GM12878 (cell line): ENCODE measurements around the gene LDLRAP1. TPM values are rescaled to one million over a fixed set of nuclear protein-coding genes. Genes with fewer than 3 reads are reported as not detected.

Experiments used
- ATAC-seq: fragments of 200-7000 bp; cut with Tn5 transposase; 3 replicates; pipeline ENCODE4 v1.9.1; 2020; ENCODE audit warnings: mild to moderate bottlenecking, moderate library complexity
- BruUV-seq: library from RNA; stranded (reverse); fragments of 400-500 nt; replicated peaks from 2 replicates; lab custom pipeline; 2021; lab: Mats Ljungman, UMichigan
- CTCF ChIA-PET: fragments of 300-600 bp; sonication (Branson Sonifier 250); formaldehyde crosslinking; extraction: SDS; loops from one replicate; lab custom pipeline; 2021; ENCODE audit warnings: inconsistent platforms; lab: Yijun Ruan, JAX
- POLR2A ChIA-PET: fragments of 350-600 bp; formaldehyde crosslinking; extraction: SDS; loops from one replicate; lab custom pipeline; 2021; ENCODE audit warnings: inconsistent platforms; lab: Charles Lee
- RAD21 ChIA-PET: fragments of 300-600 bp; sonication (Branson Sonifier 250); formaldehyde crosslinking; loops from one replicate; lab custom pipeline; 2023; ENCODE audit warnings: antibody characterized with exemption; ENCODE audit not compliant: unreplicated experiment; lab: Charles Lee
- SMC1A ChIA-PET: fragments of 300-600 bp; sonication (Branson Sonifier 250); formaldehyde crosslinking; loops from one replicate; lab custom pipeline; 2023; ENCODE audit not compliant: unreplicated experiment, uncharacterized antibody; lab: Charles Lee
- DNase-seq: peaks from one replicate; pipeline ENCODE4 v3.0.0-alpha.2; 2011; ENCODE audit warnings: low read depth, low spot score
- FAIRE-seq: peaks from 3 replicates; lab custom pipeline; 2011; peaks lifted over from hg19 to GRCh38; lab: Jason Lieb, UNC
- H2AFZ ChIP-seq: 2 replicates; pipeline ENCODE4 v1.6.0; 2011; ENCODE audit warnings: low read depth, low read length, control low read depth; ENCODE audit not compliant: control insufficient read depth
- H3K27ac ChIP-seq: 2 replicates; pipeline ENCODE4 v1.5.1; 2011; ENCODE audit warnings: control low read depth; ENCODE audit not compliant: control insufficient read depth, insufficient read depth
- H3K27me3 ChIP-seq, 2 experiments: replicated peaks in 1 of 2; 2 replicates each; pipeline versions ENCODE4 v1.6.0 to v1.6.1; 2011; ENCODE audit warnings: low read length in 1 of 2; ENCODE audit not compliant: control insufficient read depth in 2 of 2, insufficient read depth in 2 of 2
- H3K36me3 ChIP-seq, 2 experiments: 2 replicates each; pipeline ENCODE4 v1.5.1; 2011; ENCODE audit warnings: low read length in 1 of 2; ENCODE audit not compliant: control insufficient read depth in 2 of 2, insufficient read depth in 2 of 2
- H3K4me1 ChIP-seq: 2 replicates; pipeline ENCODE4 v1.6.1; 2011; ENCODE audit warnings: mild to moderate bottlenecking, low read length, moderate library complexity, mixed read lengths; ENCODE audit not compliant: control insufficient read depth, insufficient read depth
- H3K4me2 ChIP-seq: 2 replicates; pipeline ENCODE4 v1.6.0; 2011; ENCODE audit warnings: control low read depth; ENCODE audit not compliant: control insufficient read depth, insufficient read depth
- H3K4me3 ChIP-seq: fragments of 200-600 bp; sonication (generic); 2 replicates; pipeline ENCODE4 v1.5.1; 2016
- H3K79me2 ChIP-seq: 2 replicates; pipeline ENCODE4 v1.6.0; 2011; ENCODE audit warnings: low read length; ENCODE audit not compliant: control insufficient read depth, insufficient read depth
- H3K9ac ChIP-seq: 2 replicates; pipeline ENCODE4 v1.8.0; 2011; ENCODE audit warnings: low read length, control low read depth, mixed read lengths; ENCODE audit not compliant: control insufficient read depth, insufficient read depth
- H3K9me3 ChIP-seq: replicated peaks from 3 replicates; pipeline ENCODE4 v1.5.1; 2011; ENCODE audit warnings: mild to moderate bottlenecking, low read length; ENCODE audit not compliant: control insufficient read depth, insufficient read depth
- H4K20me1 ChIP-seq: 2 replicates; pipeline ENCODE4 v1.6.0; 2011; ENCODE audit not compliant: control insufficient read depth, insufficient read depth
- BHLHE40 ChIP-seq, 2 experiments: fragments of 450-650 bp in 1 of 2; IDR thresholded peaks; 2 replicates each; pipeline ENCODE4 v1.6.1; 2011 to 2017; ENCODE audit warnings: low read depth in 2 of 2, borderline replicate concordance in 1 of 2, improper control_type of control experiment in 1 of 2, low read length in 1 of 2, mild to moderate bottlenecking in 1 of 2
- HCFC1 ChIP-seq: fragments of 150-350 bp; IDR thresholded peaks from 2 replicates; pipeline ENCODE4 v1.6.1; 2014; ENCODE audit warnings: low read length
- JUND ChIP-seq: IDR thresholded peaks from 2 replicates; pipeline ENCODE4 v1.6.1; 2012; ENCODE audit warnings: low read depth, mild to moderate bottlenecking, low read length, improper control_type of control experiment, moderate library complexity
- MEF2B ChIP-seq: fragments of 450-650 bp; IDR thresholded peaks from 2 replicates; pipeline ENCODE4 v1.6.1; 2018; ENCODE audit warnings: mild to moderate bottlenecking, moderate library complexity; ENCODE audit not compliant: partially characterized antibody, poor library complexity, severe bottlenecking
- MTA2 ChIP-seq: fragments of 450-650 bp; IDR thresholded peaks from 2 replicates; pipeline ENCODE4 v1.6.1; 2016; ENCODE audit warnings: low read depth, mild to moderate bottlenecking, moderate library complexity
- NBN ChIP-seq: fragments of 450-650 bp; IDR thresholded peaks from 2 replicates; pipeline ENCODE4 v1.6.1; 2016
- SIN3A ChIP-seq: IDR thresholded peaks from 2 replicates; pipeline ENCODE4 v1.6.1; 2012; ENCODE audit warnings: low read depth, low read length, improper control_type of control experiment
- SIX5 ChIP-seq: IDR thresholded peaks from 2 replicates; pipeline ENCODE4 v1.6.1; 2011; ENCODE audit warnings: mild to moderate bottlenecking, low read depth, low read length, moderate library complexity; ENCODE audit not compliant: severe bottlenecking
- TCF7 ChIP-seq: IDR thresholded peaks from 2 replicates; pipeline ENCODE4 v1.6.1; 2014; ENCODE audit warnings: antibody characterized with exemption, borderline replicate concordance
- WGBS: methylation state at CpG from one replicate; pipeline ENCODE4 v1.1.6; 2016; ENCODE audit warnings: low lambda C conversion rate; ENCODE audit not compliant: insufficient replicate concordance, insufficient coverage; ENCODE audit errors: missing lambda C conversion rate; 5-methylcytosine and 5-hydroxymethylcytosine counted together
- in situ Hi-C: fragments of 300-500 bp; cut with MboI; formaldehyde crosslinking; loops from 9 replicates; pipeline ENCODE4 v1.14.3; 2018; ENCODE audit warnings: mixed read lengths
- intact Hi-C: fragments of 100-400 bp; cut with micrococcal nuclease; formaldehyde crosslinking; loops from one replicate; pipeline ENCODE4 v1.14.2; 2022; ENCODE audit not compliant: unreplicated experiment
- polyA plus RNA-seq, 11 experiments: library from polyadenylated mRNA; depleted of rRNA in 4 of 11; unstranded in 6 of 11; stranded (reverse) in 5 of 11; fragments of >200 nt; fragmentation: Nextera tagmentation in 4 of 11; fragmentation: Illumina TruSeq in 1 of 11; extraction: Ambion mirVana in 4 of 11; extraction: Trizol in 1 of 11; gene quantifications; 1 replicate in 1 of 11; 2 replicates in 10 of 11; pipeline versions ENCODE4 v1.2.1 to v1.2.3, GENCODE V29; 2011 to 2016; ENCODE audit warnings: inconsistent platforms in 2 of 11, missing spikeins in 2 of 11, low read depth in 1 of 11
- total RNA-seq, 4 experiments: library from RNA; depleted of rRNA in 3 of 4; stranded (reverse); fragments of >200 nt in 3 of 4; fragmentation: Illumina TruSeq in 1 of 4; extraction: Trizol in 1 of 4; gene quantifications; 2 replicates each; pipeline versions ENCODE4 v1.2.1 to v1.2.3, GENCODE V29; 2013 to 2021
- TF ChIP-seq, protein P1 (sequence below): fragments of 450-650 bp; IDR thresholded peaks from 2 replicates; pipeline ENCODE4 v1.6.1; 2017; ENCODE audit warnings: borderline replicate concordance
- TF ChIP-seq, protein P2 (sequence below): fragments of 450-650 bp; formaldehyde crosslinking; IDR thresholded peaks from 2 replicates; pipeline ENCODE4 v1.5.0; 2022; ENCODE audit warnings: mild to moderate bottlenecking, missing genetic modification characterization
- TF ChIP-seq, protein P3 (sequence below): IDR thresholded peaks from 2 replicates; pipeline ENCODE4 v1.6.1; 2012; ENCODE audit warnings: low read depth, low read length, improper control_type of control experiment
- TF ChIP-seq, protein P4 (sequence below): IDR thresholded peaks from 2 replicates; pipeline ENCODE4 v1.6.1; 2012; ENCODE audit warnings: low read length, inconsistent platforms

Gene LDLRAP1
- total and polyA plus RNA-seq, 10 of the 15 experiments (the other 5 are each of a cell fraction or from before 2014, with no cell fraction given) = 0.43 to 37.6 (median 22.0) TPM

DNA sequence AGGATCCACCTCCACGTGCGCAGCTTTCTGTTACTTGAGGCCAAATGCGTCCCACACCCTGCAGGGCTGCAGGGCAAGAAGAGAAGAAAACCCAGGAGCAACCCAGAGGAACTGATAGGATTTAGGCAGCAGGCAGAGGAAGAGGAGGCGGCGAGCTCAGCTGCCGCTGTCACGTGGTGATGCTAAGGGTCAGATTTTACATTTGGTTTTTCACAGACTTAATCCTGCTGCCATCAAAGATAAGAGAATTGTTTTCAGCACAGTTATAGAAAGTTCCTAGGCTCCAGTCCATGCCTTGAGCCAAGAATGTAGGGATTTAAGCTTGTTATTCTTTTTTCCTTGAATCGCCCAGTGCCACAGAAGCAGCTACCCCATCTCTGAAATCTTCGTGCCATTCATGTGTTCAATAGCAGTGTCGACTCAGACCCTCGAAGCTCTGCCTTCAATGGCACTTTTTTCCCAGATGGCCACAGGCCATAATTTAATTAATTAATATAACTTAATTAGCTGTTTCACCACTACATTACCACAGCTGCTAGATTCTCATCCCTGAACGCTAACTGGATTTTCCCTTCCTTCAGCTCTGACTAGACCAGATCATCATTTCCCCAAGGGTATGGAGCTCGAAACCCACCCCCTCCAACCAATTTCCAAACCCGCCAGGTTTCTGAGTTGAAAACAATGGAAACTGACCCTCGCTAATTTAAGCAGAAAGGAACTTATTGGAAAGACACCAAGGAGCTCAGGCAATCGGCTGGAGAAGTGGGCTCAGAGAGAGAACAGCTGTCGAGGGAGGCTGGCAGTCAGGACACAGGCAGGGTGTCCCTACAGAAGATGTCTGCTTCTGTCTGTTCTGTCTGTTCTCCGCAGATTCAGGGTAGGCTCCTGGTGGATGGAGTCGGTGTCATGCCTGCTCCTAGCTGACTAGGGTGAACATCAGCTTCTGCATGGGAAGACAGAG lies 36.2 kb downstream of the LDLRAP1 start:
- WGBS = 52% methylated on average over 19 of the region's 19 CpGs
- Histone ChIP-seq H3K4me3 (no peak overlapping the region), H3K4me1 (no peaks in the 10 kb centered on the region), H3K36me3 (no peaks in the 10 kb centered on the region), H3K9me3 (no peaks in the 10 kb centered on the region), H3K27me3 (no peaks in the 10 kb centered on the region; a peak in 1 of 4 replicates), H3K4me2 (no peak overlapping the region), H4K20me1 (no peaks in the 10 kb centered on the region), H3K9ac (no peak overlapping the region), H3K27ac (no peak overlapping the region), H2AFZ (no peak overlapping the region), H3K79me2 (no peaks in the 10 kb centered on the region)
- DNase-seq (no peak), ATAC-seq (no peak), FAIRE-seq (no peak)
- ChIA-PET RAD21 (no interaction called here), SMC1A (interaction anchor here (1.4 kb wide), 1 partner anchor 97 kb away, joined by 4 read pairs; no protein-coding TSS in a partner anchor), CTCF (interaction anchor here (0.8 to 1.5 kb wide), 5 partner anchors 9 to 59 kb away, joined by 3 to 6 read pairs (median 3); no protein-coding TSS in a partner anchor), POLR2A (interaction anchor here (0.7 kb wide), 1 partner anchor 14 kb away, joined by 3 read pairs; no protein-coding TSS in a partner anchor)
- intact Hi-C loops (no loop called here), in situ Hi-C loops (no loop called here)
- TF ChIP-seq HCFC1 = no peak
- no peak for TF ChIP-seq TCF7
- no peak for TF ChIP-seq SIN3A
- TF ChIP-seq, protein P1, sequence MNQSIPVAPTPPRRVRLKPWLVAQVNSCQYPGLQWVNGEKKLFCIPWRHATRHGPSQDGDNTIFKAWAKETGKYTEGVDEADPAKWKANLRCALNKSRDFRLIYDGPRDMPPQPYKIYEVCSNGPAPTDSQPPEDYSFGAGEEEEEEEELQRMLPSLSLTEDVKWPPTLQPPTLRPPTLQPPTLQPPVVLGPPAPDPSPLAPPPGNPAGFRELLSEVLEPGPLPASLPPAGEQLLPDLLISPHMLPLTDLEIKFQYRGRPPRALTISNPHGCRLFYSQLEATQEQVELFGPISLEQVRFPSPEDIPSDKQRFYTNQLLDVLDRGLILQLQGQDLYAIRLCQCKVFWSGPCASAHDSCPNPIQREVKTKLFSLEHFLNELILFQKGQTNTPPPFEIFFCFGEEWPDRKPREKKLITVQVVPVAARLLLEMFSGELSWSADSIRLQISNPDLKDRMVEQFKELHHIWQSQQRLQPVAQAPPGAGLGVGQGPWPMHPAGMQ = no peak
- no peak for TF ChIP-seq JUND
- TF ChIP-seq, protein P2, sequence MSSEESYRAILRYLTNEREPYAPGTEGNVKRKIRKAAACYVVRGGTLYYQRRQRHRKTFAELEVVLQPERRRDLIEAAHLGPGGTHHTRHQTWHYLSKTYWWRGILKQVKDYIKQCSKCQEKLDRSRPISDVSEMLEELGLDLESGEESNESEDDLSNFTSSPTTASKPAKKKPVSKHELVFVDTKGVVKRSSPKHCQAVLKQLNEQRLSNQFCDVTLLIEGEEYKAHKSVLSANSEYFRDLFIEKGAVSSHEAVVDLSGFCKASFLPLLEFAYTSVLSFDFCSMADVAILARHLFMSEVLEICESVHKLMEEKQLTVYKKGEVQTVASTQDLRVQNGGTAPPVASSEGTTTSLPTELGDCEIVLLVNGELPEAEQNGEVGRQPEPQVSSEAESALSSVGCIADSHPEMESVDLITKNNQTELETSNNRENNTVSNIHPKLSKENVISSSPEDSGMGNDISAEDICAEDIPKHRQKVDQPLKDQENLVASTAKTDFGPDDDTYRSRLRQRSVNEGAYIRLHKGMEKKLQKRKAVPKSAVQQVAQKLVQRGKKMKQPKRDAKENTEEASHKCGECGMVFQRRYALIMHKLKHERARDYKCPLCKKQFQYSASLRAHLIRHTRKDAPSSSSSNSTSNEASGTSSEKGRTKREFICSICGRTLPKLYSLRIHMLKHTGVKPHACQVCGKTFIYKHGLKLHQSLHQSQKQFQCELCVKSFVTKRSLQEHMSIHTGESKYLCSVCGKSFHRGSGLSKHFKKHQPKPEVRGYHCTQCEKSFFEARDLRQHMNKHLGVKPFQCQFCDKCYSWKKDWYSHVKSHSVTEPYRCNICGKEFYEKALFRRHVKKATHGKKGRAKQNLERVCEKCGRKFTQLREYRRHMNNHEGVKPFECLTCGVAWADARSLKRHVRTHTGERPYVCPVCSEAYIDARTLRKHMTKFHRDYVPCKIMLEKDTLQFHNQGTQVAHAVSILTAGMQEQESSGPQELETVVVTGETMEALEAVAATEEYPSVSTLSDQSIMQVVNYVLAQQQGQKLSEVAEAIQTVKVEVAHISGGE = no peak
- no peak for TF ChIP-seq SIX5
- no peak for TF ChIP-seq NBN
- no peak for TF ChIP-seq MEF2B
- TF ChIP-seq MTA2 = no peak
- TF ChIP-seq, protein P3, sequence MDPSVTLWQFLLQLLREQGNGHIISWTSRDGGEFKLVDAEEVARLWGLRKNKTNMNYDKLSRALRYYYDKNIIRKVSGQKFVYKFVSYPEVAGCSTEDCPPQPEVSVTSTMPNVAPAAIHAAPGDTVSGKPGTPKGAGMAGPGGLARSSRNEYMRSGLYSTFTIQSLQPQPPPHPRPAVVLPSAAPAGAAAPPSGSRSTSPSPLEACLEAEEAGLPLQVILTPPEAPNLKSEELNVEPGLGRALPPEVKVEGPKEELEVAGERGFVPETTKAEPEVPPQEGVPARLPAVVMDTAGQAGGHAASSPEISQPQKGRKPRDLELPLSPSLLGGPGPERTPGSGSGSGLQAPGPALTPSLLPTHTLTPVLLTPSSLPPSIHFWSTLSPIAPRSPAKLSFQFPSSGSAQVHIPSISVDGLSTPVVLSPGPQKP = no peak
- no peak for TF ChIP-seq BHLHE40 (IDR thresholded peaks at IDR 0.05; ENCODE audit: borderline replicate concordance in 1 of 2, low read depth in 2 of 2, low read length in 1 of 2)
- TF ChIP-seq, protein P4, sequence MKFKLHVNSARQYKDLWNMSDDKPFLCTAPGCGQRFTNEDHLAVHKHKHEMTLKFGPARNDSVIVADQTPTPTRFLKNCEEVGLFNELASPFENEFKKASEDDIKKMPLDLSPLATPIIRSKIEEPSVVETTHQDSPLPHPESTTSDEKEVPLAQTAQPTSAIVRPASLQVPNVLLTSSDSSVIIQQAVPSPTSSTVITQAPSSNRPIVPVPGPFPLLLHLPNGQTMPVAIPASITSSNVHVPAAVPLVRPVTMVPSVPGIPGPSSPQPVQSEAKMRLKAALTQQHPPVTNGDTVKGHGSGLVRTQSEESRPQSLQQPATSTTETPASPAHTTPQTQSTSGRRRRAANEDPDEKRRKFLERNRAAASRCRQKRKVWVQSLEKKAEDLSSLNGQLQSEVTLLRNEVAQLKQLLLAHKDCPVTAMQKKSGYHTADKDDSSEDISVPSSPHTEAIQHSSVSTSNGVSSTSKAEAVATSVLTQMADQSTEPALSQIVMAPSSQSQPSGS = no peak
- BruUV-seq = no TSS peak
